Measurements from ENCODE around the gene IARS1.

DNA sequence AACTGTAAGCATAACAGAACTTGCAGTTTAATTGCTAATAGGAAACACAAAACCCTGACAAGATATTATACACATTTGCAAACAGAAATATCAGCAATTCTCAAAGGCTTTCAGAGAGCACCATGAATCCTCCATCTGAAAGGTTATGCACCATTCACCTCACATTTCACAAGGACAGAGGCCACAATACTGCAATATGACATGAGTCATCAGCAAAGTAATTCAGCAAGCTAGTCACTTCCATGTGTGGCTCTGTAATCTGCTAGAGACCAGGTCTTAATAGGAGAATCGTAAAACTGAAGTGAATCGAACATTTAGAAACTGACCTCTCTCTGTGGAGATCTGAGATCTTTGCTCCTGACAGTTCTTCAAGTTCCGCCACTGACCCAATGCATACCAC is 28.3 kb downstream of the IARS1 start:
- TF ChIP-seq, protein P1, sequence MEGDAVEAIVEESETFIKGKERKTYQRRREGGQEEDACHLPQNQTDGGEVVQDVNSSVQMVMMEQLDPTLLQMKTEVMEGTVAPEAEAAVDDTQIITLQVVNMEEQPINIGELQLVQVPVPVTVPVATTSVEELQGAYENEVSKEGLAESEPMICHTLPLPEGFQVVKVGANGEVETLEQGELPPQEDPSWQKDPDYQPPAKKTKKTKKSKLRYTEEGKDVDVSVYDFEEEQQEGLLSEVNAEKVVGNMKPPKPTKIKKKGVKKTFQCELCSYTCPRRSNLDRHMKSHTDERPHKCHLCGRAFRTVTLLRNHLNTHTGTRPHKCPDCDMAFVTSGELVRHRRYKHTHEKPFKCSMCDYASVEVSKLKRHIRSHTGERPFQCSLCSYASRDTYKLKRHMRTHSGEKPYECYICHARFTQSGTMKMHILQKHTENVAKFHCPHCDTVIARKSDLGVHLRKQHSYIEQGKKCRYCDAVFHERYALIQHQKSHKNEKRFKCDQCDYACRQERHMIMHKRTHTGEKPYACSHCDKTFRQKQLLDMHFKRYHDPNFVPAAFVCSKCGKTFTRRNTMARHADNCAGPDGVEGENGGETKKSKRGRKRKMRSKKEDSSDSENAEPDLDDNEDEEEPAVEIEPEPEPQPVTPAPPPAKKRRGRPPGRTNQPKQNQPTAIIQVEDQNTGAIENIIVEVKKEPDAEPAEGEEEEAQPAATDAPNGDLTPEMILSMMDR (IDR thresholded peaks at IDR 0.05): no peak
- TF ChIP-seq POLR2A (IDR thresholded peaks at IDR 0.05): no peak
